ENCODE measurements around the gene FANCB.

The FANCB gene

GRCh38 chrX:14872851-14873675, at the start of gene FANCB, which contains the start of gene MOSPD2:
TSS of gene FANCB (minus strand) at chrX:14873069. CDS start at chrX:14865510, 7,559 bp downstream.
TSS of gene MOSPD2 (plus strand) at chrX:14873421. CDS start at chrX:14873529, 108 bp downstream.
- DNase-seq (ENCODE audit: low spot score) = peak; percentile 95

GRCh38 chrX:14922437-14922836, 49.6 kb upstream of the FANCB start:
- no peak for DNase-seq (ENCODE audit: low spot score)

GRCh38 chrX:14920196-14920595, 47.3 kb upstream of the FANCB start:
- no peak for DNase-seq (ENCODE audit: low spot score)

- DNase-seq (ENCODE audit: low spot score) = no peak
These were observed 46.5 kb upstream of the FANCB start for GRCh38 chrX:14919407-14919806.

- no peak for DNase-seq (ENCODE audit: low spot score)
These were observed 43.3 kb upstream of the FANCB start for GRCh38 chrX:14916017-14916674.

- no peak for DNase-seq (ENCODE audit: low spot score)
These were observed 42.7 kb upstream of the FANCB start for GRCh38 chrX:14915596-14915995.

- no peak for DNase-seq (ENCODE audit: low spot score)
These were observed 40.4 kb upstream of the FANCB start for GRCh38 chrX:14913241-14913640.

- no peak for DNase-seq (ENCODE audit: low spot score)
These were observed 31.0 kb upstream of the FANCB start for GRCh38 chrX:14903891-14904290.

GRCh38 chrX:14902537-14902936, 29.7 kb upstream of the FANCB start:
- no peak for DNase-seq (ENCODE audit: low spot score)

- DNase-seq (ENCODE audit: low spot score) = peak; percentile 12
These were observed 26.7 kb upstream of the FANCB start for GRCh38 chrX:14899607-14900006.

- no peak for DNase-seq (ENCODE audit: low spot score)
These were observed 24.2 kb upstream of the FANCB start for GRCh38 chrX:14897042-14897441.

GRCh38 chrX:14896273-14896672, 23.4 kb upstream of the FANCB start:
- DNase-seq (ENCODE audit: low spot score) = no peak

- no peak for DNase-seq (ENCODE audit: low spot score)
These were observed 13.4 kb upstream of the FANCB start for GRCh38 chrX:14886252-14886651.

- DNase-seq (ENCODE audit: low spot score) = no peak
These were observed 11.8 kb upstream of the FANCB start for GRCh38 chrX:14884714-14885113.

GRCh38 chrX:14883826-14884225, 11.0 kb upstream of the FANCB start:
- no peak for DNase-seq (ENCODE audit: low spot score)

- DNase-seq (ENCODE audit: low spot score) = no peak
These were observed 2.8 kb upstream of the FANCB start for GRCh38 chrX:14875624-14876023.

GRCh38 chrX:14873676-14874049, 794 bp upstream of the FANCB start:
- DNase-seq (ENCODE audit: low spot score) = no peak

GRCh38 chrX:14872355-14872754, 514 bp downstream of the FANCB start:
- peak; percentile 10 for DNase-seq (ENCODE audit: low spot score)

GRCh38 chrX:14871767-14872166, 1.1 kb downstream of the FANCB start:
- no peak for DNase-seq (ENCODE audit: low spot score)

GRCh38 chrX:14865201-14865600, 7.7 kb downstream of the FANCB start:
- DNase-seq (ENCODE audit: low spot score) = no peak

GRCh38 chrX:14864631-14865030, 8.2 kb downstream of the FANCB start:
- DNase-seq (ENCODE audit: low spot score) = no peak

GRCh38 chrX:14851526-14851925, 21.3 kb downstream of the FANCB start:
- no peak for DNase-seq (ENCODE audit: low spot score)

- no peak for DNase-seq (ENCODE audit: low spot score)
These were observed 29.2 kb downstream of the FANCB start for GRCh38 chrX:14843666-14844065.

- no peak for DNase-seq (ENCODE audit: low spot score)
These were observed 35.7 kb downstream of the FANCB start for GRCh38 chrX:14837155-14837554.
